ENCODE measurements around the gene MBOAT2.

- TF ChIP-seq CTCF (IDR thresholded peaks at IDR 0.05; ENCODE audit: insufficient read depth, low read length): no peak
- TF ChIP-seq REST (IDR thresholded peaks at IDR 0.05; ENCODE audit: insufficient replicate concordance, low read depth): no peak
- TF ChIP-seq POLR2AphosphoS5 (IDR thresholded peaks at IDR 0.05; ENCODE audit: low read depth): no peak
Observed at GRCh38 chr2:9003366-9003615, 193 bp downstream of the MBOAT2 start.

Measured in HL-60 (cell line).